Bronchial epithelial cell (primary cell): ENCODE results near the gene DSCAML1. TPM values are rescaled to one million over a fixed set of nuclear protein-coding genes. Genes with fewer than 3 reads are reported as not detected.

Source experiments
- DNase-seq: peaks from one replicate; pipeline ENCODE4 v3.0.0-alpha.2; 2010; ENCODE audit warnings: low read depth
- FAIRE-seq: peaks from 2 replicates; lab custom pipeline; 2011; peaks lifted over from hg19 to GRCh38; lab: Jason Lieb, UNC
- H3K27me3 ChIP-seq: 2 replicates; pipeline ENCODE4 v1.5.1; 2011; ENCODE audit warnings: low read length; ENCODE audit not compliant: control insufficient read depth, insufficient read depth
- H3K36me3 ChIP-seq: 2 replicates; pipeline ENCODE4 v1.5.1; 2011; ENCODE audit warnings: low read length; ENCODE audit not compliant: control insufficient read depth, insufficient read depth
- H3K4me3 ChIP-seq: 2 replicates; pipeline ENCODE4 v1.5.1; 2011; ENCODE audit warnings: mild to moderate bottlenecking, low read depth, low read length, control low read depth
- CTCF ChIP-seq: IDR thresholded peaks from 2 replicates; pipeline ENCODE4 v1.5.1; 2011; ENCODE audit warnings: mild to moderate bottlenecking, moderate library complexity, low read length, control low read depth, inconsistent platforms; ENCODE audit not compliant: insufficient read depth, severe bottlenecking
- total RNA-seq: library from RNA; depleted of rRNA; stranded (reverse); fragments of >200 nt; gene quantifications from 2 replicates; pipeline ENCODE4 v1.2.1, GENCODE V29; 2014

DSCAML1 gene
- total RNA-seq, 1 donor from 2014 or later, result under 0.01 TPM

GRCh38 chr11:117601006-117601708 lies 195.9 kb downstream of the DSCAML1 start:
- Histone ChIP-seq H3K36me3 (no peaks in the 10 kb centered on the region), H3K4me3 (no peak overlapping the region), H3K27me3 (no peaks in the 10 kb centered on the region)
- FAIRE-seq (no peak), DNase-seq (no peak)
- TF ChIP-seq CTCF, result no peak

GRCh38 chr11:117600234-117600783 lies 196.7 kb downstream of the DSCAML1 start:
- Histone ChIP-seq H3K27me3 (no peaks in the 10 kb centered on the region), H3K4me3 (no peak overlapping the region), H3K36me3 (no peaks in the 10 kb centered on the region)
- DNase-seq, result no peak
- no peak for TF ChIP-seq CTCF
- FAIRE-seq, result no peak

- TF ChIP-seq CTCF, result no peak
- no peak for FAIRE-seq
- DNase-seq, result peak; percentile 41
These were observed 199.9 kb downstream of the DSCAML1 start for GRCh38 chr11:117597071-117597470.

GRCh38 chr11:117595440-117595839 lies 201.6 kb downstream of the DSCAML1 start:
- no peak for DNase-seq
- no peak overlapping the region for H3K4me3 ChIP-seq
- TF ChIP-seq CTCF, result no peak
- H3K36me3 ChIP-seq, result no peaks in the 10 kb centered on the region
- no peak for FAIRE-seq
- no peaks in the 10 kb centered on the region for H3K27me3 ChIP-seq

More at GRCh38 chr11:117597071-117597470, 199.9 kb downstream of the DSCAML1 start:
- no peaks in the 10 kb centered on the region for H3K27me3 ChIP-seq
- no peak overlapping the region for H3K4me3 ChIP-seq
- no peaks in the 10 kb centered on the region for H3K36me3 ChIP-seq

- no peaks in the 10 kb centered on the region for H3K27me3 ChIP-seq
- H3K36me3 ChIP-seq, result no peaks in the 10 kb centered on the region
- DNase-seq (no peak), FAIRE-seq (no peak)
- H3K4me3 ChIP-seq, result no peak overlapping the region
- TF ChIP-seq CTCF, result no peak
These were observed 202.3 kb downstream of the DSCAML1 start for GRCh38 chr11:117594721-117595120.

- no peak for TF ChIP-seq CTCF
- Histone ChIP-seq H3K27me3 (peaks cover 1% of the 10 kb centered on the region), H3K36me3 (no peaks in the 10 kb centered on the region), H3K4me3 (no peak overlapping the region)
- no peak for FAIRE-seq
- no peak for DNase-seq
These were observed 204.0 kb downstream of the DSCAML1 start for GRCh38 chr11:117593065-117593464.
